Stomach (tissue), 9 donors: ENCODE measurements around the gene SLC25A41. TPM values are rescaled to one million over a fixed set of nuclear protein-coding genes. Genes with fewer than 3 reads are reported as not detected.

Experiments
- DNase-seq, 2 donors: peaks; one replicate each; pipeline versions ENCODE4 v3.0.0 to v3.0.0-alpha.2; 2013 to 2019
- H3K27ac ChIP-seq, 5 donors: fragments of 200-600 bp in 4 of 5; sonication (generic) in 4 of 5; one replicate each; pipeline ENCODE4 v1.5.1; 2013 to 2019; ENCODE audit warnings: mild to moderate bottlenecking in 1 of 5, moderate library complexity in 1 of 5
- H3K27me3 ChIP-seq, 3 donors: fragments of 200-600 bp; sonication (generic); one replicate each; pipeline ENCODE4 v1.5.1; 2017 to 2019; ENCODE audit warnings: mixed run types in 1 of 3
- H3K36me3 ChIP-seq, 4 donors: fragments of 200-600 bp; sonication (generic); 1 replicate in 3 of 4; 2 replicates in 1 of 4; pipeline ENCODE4 v1.5.1; 2016 to 2019
- H3K4me1 ChIP-seq, 4 donors: fragments of 200-600 bp; sonication (generic); one replicate each; pipeline ENCODE4 v1.5.1; 2016 to 2019
- H3K4me3 ChIP-seq, 4 donors: fragments of 200-600 bp; sonication (generic) in 3 of 4; one replicate each; pipeline ENCODE4 v1.5.1; 2016 to 2019; ENCODE audit warnings: mild to moderate bottlenecking in 1 of 4
- H3K9me3 ChIP-seq, 4 donors: fragments of 200-600 bp; sonication (generic); one replicate each; pipeline ENCODE4 v1.5.1; 2016 to 2019
- EP300 ChIP-seq: sonication (generic); formaldehyde crosslinking; IDR thresholded peaks from one replicate; pipeline ENCODE4 v1.6.1; 2017; ENCODE audit warnings: antibody characterized with exemption
- POLR2A ChIP-seq, 4 donors: fragments of 450-650 bp; IDR thresholded peaks; one replicate each; pipeline ENCODE4 v1.6.1; 2016; ENCODE audit warnings: antibody characterized with exemption in 4 of 4, control low read depth in 2 of 4, mild to moderate bottlenecking in 1 of 4, moderate library complexity in 1 of 4
- POLR2AphosphoS5 ChIP-seq, 3 donors: sonication (generic); formaldehyde crosslinking; IDR thresholded peaks; one replicate each; pipeline ENCODE4 v1.6.1; 2016; ENCODE audit warnings: antibody characterized with exemption in 3 of 3
- WGBS, 5 donors: extraction: QIAGEN DNeasy Blood & Tissue Kit in 3 of 5; methylation state at CpG; one replicate each; pipeline versions ENCODE4 v1.1.5 to v1.1.7; 2013 to 2018; 5-methylcytosine and 5-hydroxymethylcytosine counted together
- intact Hi-C: fragments of 100-400 bp; cut with DNase I; formaldehyde crosslinking; loops from one replicate; pipeline ENCODE4 v1.15.1; 2023; ENCODE audit warnings: low total_unique reads
- polyA plus RNA-seq, 3 donors: library from polyadenylated mRNA; stranded (reverse); fragments of 200-250 nt; gene quantifications; one replicate each; pipeline ENCODE4 v1.2.3, GENCODE V29; 2013
- total RNA-seq, 5 donors: library from RNA; depleted of rRNA; stranded (reverse); fragments of >200 nt; gene quantifications; one replicate each; pipeline versions ENCODE4 v1.1.0 to v1.2.3, GENCODE V29; 2014 to 2016
- TF ChIP-seq, protein P1 (sequence below), 7 experiments: fragments of 450-650 bp in 4 of 7; fragments of 200-600 bp in 3 of 7; sonication (generic) in 3 of 7; IDR thresholded peaks; one replicate each; pipeline ENCODE4 v1.5.1; 2016 to 2019; ENCODE audit warnings: antibody characterized with exemption in 7 of 7, control low read depth in 2 of 7, mild to moderate bottlenecking in 1 of 7
- donor health status: healthy with polysubstance abuse.
- donor health status: Bipolar disorder and iron deficiency.
- donor health status: healthy.

SLC25A41 gene
- total and polyA plus RNA-seq, 8 donors: 0.80 to 4.9 TPM; not detected in 6

DNA sequence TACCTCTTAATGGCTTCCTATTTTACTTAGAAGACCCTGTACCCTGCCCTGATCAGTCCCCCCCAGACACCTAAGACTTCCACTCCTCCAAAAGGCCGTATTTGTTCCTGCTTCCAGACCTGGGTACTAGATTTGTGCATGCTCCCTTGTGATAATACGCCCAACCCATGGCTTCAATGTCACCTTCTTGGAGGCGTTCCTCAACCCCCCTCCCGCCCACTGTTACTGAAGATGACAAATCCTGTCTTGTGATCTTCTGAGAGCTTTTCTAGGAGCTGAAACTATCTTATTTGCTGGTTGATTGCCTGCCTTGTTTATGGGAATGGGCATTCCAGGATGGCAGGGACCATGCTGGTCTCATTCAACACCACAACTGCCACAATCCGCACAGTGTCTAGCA lies 16.6 kb upstream of the SLC25A41 start:
- Histone ChIP-seq H3K4me1 (no peaks in the 10 kb centered on the region), H3K9me3 (peaks cover 4 to 24% (median 13%) of the 10 kb centered on the region in 4 donors), H3K27me3 (no peaks in the 10 kb centered on the region), H3K4me3 (no peak overlapping the region), H3K36me3 (peaks cover 10 to 85% (median 66%) of the 10 kb centered on the region in 4 donors), H3K27ac (no peak overlapping the region)
- TF ChIP-seq POLR2A (IDR thresholded peaks at IDR 0.05): no peak
- no peak for TF ChIP-seq EP300
- TF ChIP-seq, protein P1, sequence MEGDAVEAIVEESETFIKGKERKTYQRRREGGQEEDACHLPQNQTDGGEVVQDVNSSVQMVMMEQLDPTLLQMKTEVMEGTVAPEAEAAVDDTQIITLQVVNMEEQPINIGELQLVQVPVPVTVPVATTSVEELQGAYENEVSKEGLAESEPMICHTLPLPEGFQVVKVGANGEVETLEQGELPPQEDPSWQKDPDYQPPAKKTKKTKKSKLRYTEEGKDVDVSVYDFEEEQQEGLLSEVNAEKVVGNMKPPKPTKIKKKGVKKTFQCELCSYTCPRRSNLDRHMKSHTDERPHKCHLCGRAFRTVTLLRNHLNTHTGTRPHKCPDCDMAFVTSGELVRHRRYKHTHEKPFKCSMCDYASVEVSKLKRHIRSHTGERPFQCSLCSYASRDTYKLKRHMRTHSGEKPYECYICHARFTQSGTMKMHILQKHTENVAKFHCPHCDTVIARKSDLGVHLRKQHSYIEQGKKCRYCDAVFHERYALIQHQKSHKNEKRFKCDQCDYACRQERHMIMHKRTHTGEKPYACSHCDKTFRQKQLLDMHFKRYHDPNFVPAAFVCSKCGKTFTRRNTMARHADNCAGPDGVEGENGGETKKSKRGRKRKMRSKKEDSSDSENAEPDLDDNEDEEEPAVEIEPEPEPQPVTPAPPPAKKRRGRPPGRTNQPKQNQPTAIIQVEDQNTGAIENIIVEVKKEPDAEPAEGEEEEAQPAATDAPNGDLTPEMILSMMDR (IDR thresholded peaks at IDR 0.05): no peak
- TF ChIP-seq POLR2AphosphoS5 (IDR thresholded peaks at IDR 0.05): no peak
- WGBS, 5 donors: 95 to 97% (median 96%) methylated on average over 5 of the region's 5 CpGs
- intact Hi-C loops: no loop called here
- no peak for DNase-seq

DNA sequence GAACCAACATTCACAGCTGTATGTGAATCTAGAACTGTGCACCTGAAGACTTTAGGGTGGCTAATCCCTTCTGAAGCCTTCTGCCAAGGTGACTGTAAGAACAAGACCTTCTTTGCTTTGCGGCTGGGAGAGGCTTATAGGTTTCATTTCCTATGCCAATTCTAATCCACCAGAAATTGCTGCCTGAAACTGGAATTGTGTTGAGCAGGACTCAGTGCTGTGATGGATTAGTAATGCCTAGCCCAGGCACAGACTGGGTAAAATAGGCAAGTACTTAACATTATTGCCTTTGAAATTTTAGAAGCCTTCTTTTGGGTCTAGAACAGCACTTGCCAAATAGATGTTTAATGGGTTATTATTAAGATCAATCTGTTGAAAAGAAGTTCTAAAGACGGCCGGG lies 14.5 kb upstream of the SLC25A41 start:
- no peaks in the 10 kb centered on the region for H3K4me1 ChIP-seq
- 85 to 97% (median 90%) methylated on average over 3 of the region's 3 CpGs for WGBS, 5 donors
- TF ChIP-seq POLR2AphosphoS5 (IDR thresholded peaks at IDR 0.05) (no peak), EP300 (no peak), POLR2A (IDR thresholded peaks at IDR 0.05) (no peak)
- TF ChIP-seq, protein P1 (IDR thresholded peaks at IDR 0.05): no peak
- no peaks in the 10 kb centered on the region for H3K27me3 ChIP-seq
- intact Hi-C loops: no loop called here
- H3K4me3 ChIP-seq: no peak overlapping the region
- H3K27ac ChIP-seq: no peak overlapping the region
- peaks cover 0 to 7% (median 0%) of the 10 kb centered on the region in 4 donors for H3K9me3 ChIP-seq
- DNase-seq: no peak
- peaks cover 2 to 85% (median 57%) of the 10 kb centered on the region in 4 donors for H3K36me3 ChIP-seq

DNA sequence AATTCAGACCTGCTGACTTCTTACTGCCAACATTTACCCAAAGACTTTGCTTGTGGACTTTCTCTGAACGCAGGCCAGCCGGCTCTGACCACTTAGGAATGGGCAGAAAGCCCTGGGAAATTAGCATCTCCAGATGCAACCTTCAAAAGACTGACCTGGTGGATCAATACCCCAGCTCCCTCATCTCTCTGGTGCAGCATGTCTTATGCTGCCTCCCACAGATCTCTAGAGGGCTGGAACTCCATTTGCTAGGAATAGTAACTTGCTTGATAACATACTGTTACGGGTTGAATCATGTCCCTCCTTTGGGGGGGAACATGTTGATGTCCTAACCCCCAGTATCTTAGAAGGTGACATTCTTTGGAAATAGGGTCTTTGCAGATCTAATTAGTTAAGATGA lies 12.9 kb upstream of the SLC25A41 start:
- H3K27ac ChIP-seq: no peak overlapping the region
- 91 to 100% (median 96%) methylated on average over 3 of the region's 3 CpGs for WGBS, 5 donors
- H3K27me3 ChIP-seq: no peaks in the 10 kb centered on the region
- H3K9me3 ChIP-seq: peaks cover 0 to 7% (median 0%) of the 10 kb centered on the region in 4 donors
- TF ChIP-seq, protein P1 (IDR thresholded peaks at IDR 0.05): no peak
- TF ChIP-seq POLR2A (IDR thresholded peaks at IDR 0.05) (no peak), POLR2AphosphoS5 (IDR thresholded peaks at IDR 0.05) (no peak), EP300 (no peak)
- no peak overlapping the region for H3K4me3 ChIP-seq
- no peak for DNase-seq
- H3K36me3 ChIP-seq: peaks cover 2 to 81% (median 42%) of the 10 kb centered on the region in 4 donors
- no peaks in the 10 kb centered on the region for H3K4me1 ChIP-seq
- intact Hi-C loops: no loop called here

DNA sequence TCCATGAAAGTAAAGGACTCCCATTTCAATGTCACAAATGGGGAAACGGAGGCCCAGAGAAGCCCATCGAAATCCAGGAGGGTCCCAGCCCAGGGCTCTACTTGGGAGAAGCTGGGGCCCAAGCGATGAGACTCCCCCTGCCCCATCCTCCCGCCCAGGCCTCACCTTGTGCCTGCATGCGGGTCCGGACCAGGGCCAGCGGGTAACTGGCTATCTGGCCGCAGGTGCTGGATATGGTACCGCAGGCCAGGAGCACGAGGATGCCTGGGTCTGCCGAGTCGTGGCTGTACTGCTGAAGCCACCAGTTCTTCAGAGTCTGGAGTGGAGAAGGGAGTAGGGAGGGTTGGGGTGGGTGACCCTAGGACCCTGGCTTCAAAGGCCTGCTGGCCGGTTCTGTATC lies 10.4 kb upstream of the SLC25A41 start:
- Histone ChIP-seq H3K27ac (no peak overlapping the region), H3K4me1 (no peaks in the 10 kb centered on the region), H3K4me3 (no peak overlapping the region), H3K9me3 (peaks cover 0 to 7% (median 0%) of the 10 kb centered on the region in 4 donors), H3K36me3 (peaks cover 2 to 69% (median 30%) of the 10 kb centered on the region in 4 donors), H3K27me3 (no peaks in the 10 kb centered on the region)
- intact Hi-C loops: no loop called here
- DNase-seq: no peak
- TF ChIP-seq POLR2A (IDR thresholded peaks at IDR 0.05) (no peak), POLR2AphosphoS5 (IDR thresholded peaks at IDR 0.05) (no peak), EP300 (no peak)
- TF ChIP-seq, protein P1 (IDR thresholded peaks at IDR 0.05): no peak
- WGBS, 5 donors: 88 to 97% (median 91%) methylated on average over 12 to 13 of the region's 13 CpGs
